ENCODE measurements around the gene STX8. TPM values are rescaled to one million over a fixed set of nuclear protein-coding genes. Genes with fewer than 3 reads are reported as not detected.
A peak's percentile ranks its signal among the peaks of the same experiment; 100 is the strongest.

STX8 gene
- total RNA-seq, 1 donor = 77.5 TPM

DNA sequence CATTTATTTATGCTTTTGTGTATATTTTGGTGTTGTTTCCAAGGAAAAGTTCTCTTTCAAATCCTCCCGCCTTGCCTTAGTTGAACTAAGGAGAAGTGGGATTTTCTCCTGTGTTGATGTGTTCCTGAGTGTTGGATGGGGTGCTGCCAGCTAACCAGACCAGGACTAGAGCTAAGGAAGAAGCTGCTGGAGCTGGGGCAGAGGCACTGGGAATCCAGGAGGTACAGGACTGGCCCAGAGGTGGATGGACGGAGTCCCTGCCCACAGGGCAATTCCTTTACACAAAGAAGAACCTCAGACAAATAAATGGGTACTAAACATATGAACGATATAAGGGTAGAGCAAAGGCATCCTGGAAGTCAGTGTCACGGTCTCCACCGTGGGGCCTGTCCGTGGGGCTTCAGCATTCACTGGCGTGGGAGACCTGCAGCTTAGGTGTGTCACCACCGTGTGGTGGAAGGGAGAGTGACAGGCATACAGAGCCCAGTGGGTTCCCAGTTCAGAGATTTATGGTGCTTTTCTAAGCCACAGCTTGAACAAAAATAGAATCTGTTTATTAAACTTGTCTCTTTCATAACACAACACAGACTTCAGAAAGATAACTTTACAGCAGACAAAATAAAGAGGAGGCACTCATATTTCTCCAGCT, 283.6 kb downstream of the STX8 start:
- TF ChIP-seq, protein P1, sequence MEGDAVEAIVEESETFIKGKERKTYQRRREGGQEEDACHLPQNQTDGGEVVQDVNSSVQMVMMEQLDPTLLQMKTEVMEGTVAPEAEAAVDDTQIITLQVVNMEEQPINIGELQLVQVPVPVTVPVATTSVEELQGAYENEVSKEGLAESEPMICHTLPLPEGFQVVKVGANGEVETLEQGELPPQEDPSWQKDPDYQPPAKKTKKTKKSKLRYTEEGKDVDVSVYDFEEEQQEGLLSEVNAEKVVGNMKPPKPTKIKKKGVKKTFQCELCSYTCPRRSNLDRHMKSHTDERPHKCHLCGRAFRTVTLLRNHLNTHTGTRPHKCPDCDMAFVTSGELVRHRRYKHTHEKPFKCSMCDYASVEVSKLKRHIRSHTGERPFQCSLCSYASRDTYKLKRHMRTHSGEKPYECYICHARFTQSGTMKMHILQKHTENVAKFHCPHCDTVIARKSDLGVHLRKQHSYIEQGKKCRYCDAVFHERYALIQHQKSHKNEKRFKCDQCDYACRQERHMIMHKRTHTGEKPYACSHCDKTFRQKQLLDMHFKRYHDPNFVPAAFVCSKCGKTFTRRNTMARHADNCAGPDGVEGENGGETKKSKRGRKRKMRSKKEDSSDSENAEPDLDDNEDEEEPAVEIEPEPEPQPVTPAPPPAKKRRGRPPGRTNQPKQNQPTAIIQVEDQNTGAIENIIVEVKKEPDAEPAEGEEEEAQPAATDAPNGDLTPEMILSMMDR (IDR thresholded peaks at IDR 0.05; ENCODE audit: insufficient read depth, low read length) = peak; percentile 63
- H3K4me3 ChIP-seq (ENCODE audit: low read depth, low read length) = no peak overlapping the region
- DNase-seq (ENCODE audit: low read depth) = peak; percentile 34

DNA sequence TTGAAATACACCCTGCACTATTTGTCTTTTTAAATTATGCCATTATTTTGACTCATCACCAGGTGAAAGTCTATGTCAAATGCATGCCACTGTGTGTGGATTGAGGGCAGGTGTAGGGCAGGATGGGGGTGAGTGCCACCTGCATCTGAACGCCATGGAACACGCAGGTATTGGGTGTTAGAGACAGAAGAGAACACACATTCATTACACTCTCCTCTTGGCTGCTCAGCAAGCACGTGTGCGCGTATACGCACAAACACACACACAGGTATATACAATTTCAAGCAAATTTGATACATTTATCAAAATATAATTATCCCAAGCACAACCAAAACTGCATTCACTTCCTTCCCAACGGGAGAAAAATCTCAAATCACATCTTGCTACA, 285.4 kb downstream of the STX8 start:
- no peak for DNase-seq (ENCODE audit: low read depth)
- TF ChIP-seq, protein P1 (IDR thresholded peaks at IDR 0.05; ENCODE audit: insufficient read depth, low read length) = no peak
- no peak overlapping the region for H3K4me3 ChIP-seq (ENCODE audit: low read depth, low read length)

DNA sequence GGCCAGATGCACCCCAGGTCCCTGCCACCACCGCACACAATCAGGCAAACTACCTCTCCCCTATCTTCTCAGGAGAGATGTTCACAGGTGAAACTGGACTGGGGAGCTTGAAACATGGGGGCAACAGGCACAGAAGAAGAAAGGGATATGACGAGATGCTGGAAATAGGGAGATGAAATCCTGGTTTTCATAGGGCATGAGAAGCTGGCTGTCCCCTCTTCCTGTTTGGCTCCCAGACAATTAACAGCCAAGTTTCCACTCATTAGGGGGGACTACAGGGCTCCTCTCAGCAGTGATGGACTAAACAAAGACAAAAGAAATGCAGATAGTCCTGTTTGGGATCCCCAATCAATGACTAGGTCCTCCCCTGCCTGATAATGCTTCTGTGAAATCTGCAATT, 288.3 kb downstream of the STX8 start:
- TF ChIP-seq, protein P1 (IDR thresholded peaks at IDR 0.05; ENCODE audit: insufficient read depth, low read length) = no peak
- DNase-seq (ENCODE audit: low read depth) = no peak
- H3K4me3 ChIP-seq (ENCODE audit: low read depth, low read length) = no peak overlapping the region

DNA sequence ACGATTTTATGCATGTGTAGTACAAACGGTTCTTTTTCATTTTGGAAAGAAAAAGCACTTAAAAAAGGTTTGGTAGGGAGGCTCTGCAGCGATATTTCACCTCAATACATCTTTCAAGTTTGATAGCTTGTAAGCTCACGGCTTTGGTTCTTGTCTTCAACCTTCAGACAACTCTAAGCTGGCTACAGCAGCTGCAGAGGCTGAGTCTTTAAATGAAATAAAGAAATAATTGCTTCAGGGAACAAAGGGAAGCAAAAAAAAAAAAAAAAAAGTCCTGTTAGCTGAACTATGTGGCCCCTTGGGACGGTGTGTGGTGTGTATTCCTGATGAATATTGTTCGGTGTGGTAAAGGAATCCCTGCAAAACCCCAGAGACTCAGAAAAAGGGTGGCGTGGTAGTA, 289.2 kb downstream of the STX8 start:
- no peak overlapping the region for H3K4me3 ChIP-seq (ENCODE audit: low read depth, low read length)
- no peak for DNase-seq (ENCODE audit: low read depth)
- TF ChIP-seq, protein P1 (IDR thresholded peaks at IDR 0.05; ENCODE audit: insufficient read depth, low read length) = no peak

DNA sequence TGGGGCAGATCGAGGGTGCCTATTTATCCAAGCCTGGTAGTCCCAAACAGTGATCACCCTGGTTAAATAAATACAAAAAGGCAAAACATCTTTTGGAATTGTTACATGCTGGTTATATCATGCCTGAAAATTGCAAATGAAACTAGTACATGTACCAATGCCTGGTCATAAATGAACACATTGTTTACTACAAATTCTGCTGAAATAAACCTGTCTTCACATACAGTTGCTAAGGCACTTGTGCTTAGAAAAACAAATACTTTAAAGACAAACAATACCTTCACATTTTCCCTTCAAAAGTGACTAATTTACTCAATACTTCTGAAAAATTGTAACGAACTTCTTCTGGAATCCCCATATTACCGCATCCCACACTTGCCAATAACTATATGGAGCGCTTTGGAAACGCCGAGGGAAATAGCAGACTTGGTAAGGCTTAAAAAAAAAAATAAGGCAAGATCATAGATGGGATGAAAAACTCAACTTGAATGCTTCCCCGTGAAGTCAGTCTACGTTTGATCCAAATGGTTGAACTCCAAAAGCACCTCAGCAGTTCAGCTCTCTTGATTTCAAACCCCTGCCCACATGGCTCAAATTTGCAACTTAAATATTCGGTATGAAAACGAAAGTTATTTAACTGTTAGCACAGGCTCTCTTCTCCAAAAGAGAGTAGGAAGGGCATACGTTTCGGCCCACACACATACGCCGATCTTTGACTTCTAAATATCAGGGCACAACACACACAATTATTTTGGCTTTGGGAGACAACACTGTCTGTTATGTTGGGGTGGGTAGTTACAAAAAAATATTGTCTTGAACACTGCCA, 289.8 kb downstream of the STX8 start:
- no peak for DNase-seq (ENCODE audit: low read depth)

DNA sequence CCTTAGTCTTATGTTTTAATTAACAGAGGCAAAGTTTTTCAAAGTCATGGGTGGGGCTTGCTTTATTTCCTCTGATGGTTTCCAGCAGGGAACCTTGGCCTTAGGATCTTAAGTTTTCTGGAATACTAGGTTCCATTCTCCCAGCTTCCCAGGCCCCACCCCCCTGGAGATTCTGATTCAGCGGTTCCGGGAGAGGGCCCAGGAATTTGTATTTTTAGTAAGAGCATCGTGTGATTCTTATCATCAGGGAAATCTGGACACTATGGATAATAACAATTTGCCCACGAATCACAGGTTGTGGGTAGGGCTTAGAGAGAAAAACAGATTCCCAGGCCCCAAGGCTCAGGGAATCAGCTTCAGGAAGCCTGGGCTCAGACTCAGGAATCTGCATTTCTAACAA, 290.7 kb downstream of the STX8 start:
- H3K4me3 ChIP-seq (ENCODE audit: low read depth, low read length) = no peak overlapping the region
- TF ChIP-seq, protein P1 (IDR thresholded peaks at IDR 0.05; ENCODE audit: insufficient read depth, low read length) = no peak
- DNase-seq (ENCODE audit: low read depth) = peak; percentile 71

More for the DNA sequence above, 289.8 kb downstream of the STX8 start:
- H3K4me3 ChIP-seq (ENCODE audit: low read depth, low read length) = no peak overlapping the region
- TF ChIP-seq, protein P1 (IDR thresholded peaks at IDR 0.05; ENCODE audit: insufficient read depth, low read length) = no peak
